Neural cell (in vitro differentiated cells): ENCODE measurements around the gene SRPX2.

ENCODE experiments used
- CTCF ChIP-seq: fragments of 450-650 bp; IDR thresholded peaks from 2 replicates; pipeline ENCODE4 v1.5.1; 2014; ENCODE audit warnings: antibody characterized with exemption, mild to moderate bottlenecking, moderate library complexity; ENCODE audit not compliant: poor library complexity, severe bottlenecking
- EP300 ChIP-seq: fragments of 450-650 bp; conservative IDR thresholded peaks from 2 replicates; pipeline ENCODE4 v1.6.1; 2014; ENCODE audit warnings: antibody characterized with exemption, mild to moderate bottlenecking, moderate library complexity; ENCODE audit not compliant: poor library complexity, severe bottlenecking
- EZH2 ChIP-seq: fragments of 200-600, 300-800 bp; shearing (Covaris generic), sonication (generic); IDR thresholded peaks from 2 replicates; pipeline ENCODE4 v1.6.1; 2014; ENCODE audit warnings: antibody characterized with exemption, low read length, borderline replicate concordance, mild to moderate bottlenecking; ENCODE audit not compliant: insufficient read depth, poor library complexity, severe bottlenecking
- MXI1 ChIP-seq: fragments of 450-650 bp; conservative IDR thresholded peaks from 2 replicates; pipeline ENCODE4 v1.6.1; 2014; ENCODE audit warnings: antibody characterized with exemption, mild to moderate bottlenecking; ENCODE audit not compliant: poor library complexity, severe bottlenecking
- POLR2AphosphoS5 ChIP-seq: IDR thresholded peaks from 2 replicates; pipeline ENCODE4 v1.6.1; 2012
- RAD21 ChIP-seq: fragments of 450-650 bp; conservative IDR thresholded peaks from 2 replicates; pipeline ENCODE4 v1.6.1; 2014; ENCODE audit warnings: antibody characterized with exemption, mild to moderate bottlenecking, moderate library complexity
- REST ChIP-seq: IDR thresholded peaks from 2 replicates; pipeline ENCODE4 v1.6.1; 2012; ENCODE audit warnings: borderline replicate concordance
- SMC3 ChIP-seq: fragments of 450-650 bp; conservative IDR thresholded peaks from 2 replicates; pipeline ENCODE4 v1.6.1; 2014; ENCODE audit warnings: antibody characterized with exemption, mild to moderate bottlenecking, moderate library complexity; ENCODE audit not compliant: poor library complexity
- TAF1 ChIP-seq: IDR thresholded peaks from 2 replicates; pipeline ENCODE4 v1.6.1; 2012; ENCODE audit warnings: low read depth

- TF ChIP-seq CTCF (no peak), EP300 (no peak), REST (no peak), EZH2 (no peak), RAD21 (no peak), MXI1 (no peak), TAF1 (no peak), SMC3 (no peak), POLR2AphosphoS5 (no peak)
Measured at GRCh38 chrX:100647095-100647494, 3.1 kb downstream of the SRPX2 start.
